Activated naive CD8-positive, alpha-beta T cell treated with anti-CD3 and anti-CD28 coated beads, Interleukin-2, amount 50 U/mL, for 24 hours (primary cell): ENCODE measurements around the gene EIF4G3.
"Not testable (repeated sequence)": the region's sequence is repeated elsewhere in the genome, so short reads cannot be mapped to it uniquely, and the experiment has no call there.

Source experiments
- ATAC-seq: fragments of 150-1000 bp; cut with Tn5 transposase; one replicate; pipeline ENCODE4 v1.10.0; 2021
- DNase-seq: peaks from one replicate; pipeline ENCODE4 v3.0.0; 2021
- H3K27ac Mint-ChIP-seq: one replicate; pipeline ENCODE4 v1.8.0; 2021; ENCODE audit warnings: mild to moderate bottlenecking, mixed read lengths
- H3K27me3 Mint-ChIP-seq: one replicate; pipeline ENCODE4 v1.8.0; 2021; ENCODE audit warnings: mixed read lengths
- H3K36me3 Mint-ChIP-seq: one replicate; pipeline ENCODE4 v1.8.0; 2021; ENCODE audit warnings: low read depth, mixed read lengths
- H3K4me1 Mint-ChIP-seq: one replicate; pipeline ENCODE4 v1.8.0; 2021; ENCODE audit warnings: mixed read lengths
- H3K4me3 Mint-ChIP-seq: one replicate; pipeline ENCODE4 v1.8.0; 2021; ENCODE audit warnings: mild to moderate bottlenecking, moderate library complexity, mixed read lengths
- H3K9me3 Mint-ChIP-seq: one replicate; pipeline ENCODE4 v1.8.0; 2021; ENCODE audit warnings: mixed read lengths

EIF4G3 gene

GRCh38 chr1:21192871-21193270, 16.2 kb upstream of the EIF4G3 start:
- H3K36me3 Mint-ChIP-seq, result no peaks in the 10 kb centered on the region
- no peak overlapping the region for H3K4me3 Mint-ChIP-seq
- no peaks in the 10 kb centered on the region for H3K9me3 Mint-ChIP-seq
- no peak overlapping the region for H3K27ac Mint-ChIP-seq
- H3K27me3 Mint-ChIP-seq, result peaks cover 12% of the 10 kb centered on the region
- H3K4me1 Mint-ChIP-seq, result no peaks in the 10 kb centered on the region
- DNase-seq (no peak), ATAC-seq (no peak)

GRCh38 chr1:21192284-21192683, 15.6 kb upstream of the EIF4G3 start:
- H3K36me3 Mint-ChIP-seq, result no peaks in the 10 kb centered on the region
- no peak overlapping the region for H3K27ac Mint-ChIP-seq
- H3K4me1 Mint-ChIP-seq, result no peaks in the 10 kb centered on the region

GRCh38 chr1:21190771-21191170, 14.1 kb upstream of the EIF4G3 start:
- H3K4me3 Mint-ChIP-seq, H3K4me1 Mint-ChIP-seq, H3K27me3 Mint-ChIP-seq, H3K27ac Mint-ChIP-seq, H3K36me3 Mint-ChIP-seq, DNase-seq, ATAC-seq, H3K9me3 Mint-ChIP-seq: not testable (repeated sequence)

More at GRCh38 chr1:21192284-21192683, 15.6 kb upstream of the EIF4G3 start:
- Mint-ChIP-seq H3K9me3 (no peaks in the 10 kb centered on the region), H3K27me3 (peaks cover 12% of the 10 kb centered on the region), H3K4me3 (no peak overlapping the region)
- ATAC-seq, result no peak
- DNase-seq, result no peak

- Mint-ChIP-seq H3K9me3 (no peaks in the 10 kb centered on the region), H3K27ac (no peak overlapping the region), H3K27me3 (peaks cover 5% of the 10 kb centered on the region), H3K4me1 (no peaks in the 10 kb centered on the region), H3K4me3 (no peak overlapping the region), H3K36me3 (no peaks in the 10 kb centered on the region)
- DNase-seq (no peak), ATAC-seq (no peak)
These were observed 13.3 kb upstream of the EIF4G3 start for GRCh38 chr1:21189906-21190500.

- Mint-ChIP-seq H3K27ac (no peak overlapping the region), H3K27me3 (peaks cover 5% of the 10 kb centered on the region), H3K4me3 (no peak overlapping the region), H3K36me3 (no peaks in the 10 kb centered on the region), H3K4me1 (peaks cover 2% of the 10 kb centered on the region), H3K9me3 (no peaks in the 10 kb centered on the region)
- DNase-seq (no peak), ATAC-seq (no peak)
These were observed 12.7 kb upstream of the EIF4G3 start for GRCh38 chr1:21189421-21189820.

- DNase-seq (no peak), ATAC-seq (no peak)
- Mint-ChIP-seq H3K27ac (no peak overlapping the region), H3K27me3 (peaks cover 4% of the 10 kb centered on the region), H3K4me3 (no peak overlapping the region), H3K36me3 (no peaks in the 10 kb centered on the region), H3K4me1 (peaks cover 5% of the 10 kb centered on the region), H3K9me3 (no peaks in the 10 kb centered on the region)
These were observed 11.5 kb upstream of the EIF4G3 start for GRCh38 chr1:21188235-21188634.

- Mint-ChIP-seq H3K27me3 (peaks cover 3% of the 10 kb centered on the region), H3K27ac (no peak overlapping the region), H3K9me3 (no peaks in the 10 kb centered on the region), H3K36me3 (no peaks in the 10 kb centered on the region), H3K4me1 (peaks cover 5% of the 10 kb centered on the region), H3K4me3 (no peak overlapping the region)
- no peak for ATAC-seq
- DNase-seq, result no peak
These were observed 8.6 kb upstream of the EIF4G3 start for GRCh38 chr1:21185221-21185731.

GRCh38 chr1:21184276-21184675, 7.6 kb upstream of the EIF4G3 start:
- DNase-seq (no peak), ATAC-seq (no peak)
- Mint-ChIP-seq H3K27ac (no peak overlapping the region), H3K4me3 (no peak overlapping the region), H3K27me3 (peaks cover 3% of the 10 kb centered on the region), H3K4me1 (peaks cover 5% of the 10 kb centered on the region), H3K36me3 (no peaks in the 10 kb centered on the region), H3K9me3 (no peaks in the 10 kb centered on the region)

- peaks cover 7% of the 10 kb centered on the region for H3K4me1 Mint-ChIP-seq
- H3K36me3 Mint-ChIP-seq, result no peaks in the 10 kb centered on the region
- no peak overlapping the region for H3K4me3 Mint-ChIP-seq
- DNase-seq (no peak), ATAC-seq (no peak)
- no peaks in the 10 kb centered on the region for H3K27me3 Mint-ChIP-seq
- H3K27ac Mint-ChIP-seq, result no peak overlapping the region
- H3K9me3 Mint-ChIP-seq, result no peaks in the 10 kb centered on the region
These were observed 5.6 kb upstream of the EIF4G3 start for GRCh38 chr1:21182181-21182731.

GRCh38 chr1:21178271-21178670, 1.6 kb upstream of the EIF4G3 start:
- H3K4me1 Mint-ChIP-seq, result peaks cover 26% of the 10 kb centered on the region
- H3K9me3 Mint-ChIP-seq, H3K27me3 Mint-ChIP-seq, ATAC-seq, H3K4me3 Mint-ChIP-seq, H3K27ac Mint-ChIP-seq, DNase-seq: not testable (repeated sequence)
- H3K36me3 Mint-ChIP-seq, result peaks cover 18% of the 10 kb centered on the region

GRCh38 chr1:21175670-21176581, 771 bp downstream of the EIF4G3 start:
- H3K27ac Mint-ChIP-seq, result peak overlapping the region; percentile 89
- DNase-seq, result peak; percentile 46
- H3K27me3 Mint-ChIP-seq, result no peaks in the 10 kb centered on the region
- H3K36me3 Mint-ChIP-seq, result peaks cover 29% of the 10 kb centered on the region
- peaks cover 31% of the 10 kb centered on the region for H3K4me1 Mint-ChIP-seq
- peak; percentile 6 for ATAC-seq
- H3K4me3 Mint-ChIP-seq, result peak overlapping the region; percentile 83
- no peaks in the 10 kb centered on the region for H3K9me3 Mint-ChIP-seq

- H3K27ac Mint-ChIP-seq, result peak overlapping the region; percentile 89
- H3K9me3 Mint-ChIP-seq, result no peaks in the 10 kb centered on the region
- ATAC-seq (no peak), DNase-seq (peak; percentile 50)
- peaks cover 31% of the 10 kb centered on the region for H3K4me1 Mint-ChIP-seq
- H3K27me3 Mint-ChIP-seq, result no peaks in the 10 kb centered on the region
- H3K36me3 Mint-ChIP-seq, result peaks cover 33% of the 10 kb centered on the region
- H3K4me3 Mint-ChIP-seq, result peak overlapping the region; percentile 83
These were observed 1.4 kb downstream of the EIF4G3 start for GRCh38 chr1:21175324-21175669.

- ATAC-seq (no peak), DNase-seq (no peak)
- H3K27me3 Mint-ChIP-seq, result no peaks in the 10 kb centered on the region
- no peaks in the 10 kb centered on the region for H3K9me3 Mint-ChIP-seq
- H3K4me3 Mint-ChIP-seq, result peak overlapping the region; percentile 83
- peaks cover 35% of the 10 kb centered on the region for H3K36me3 Mint-ChIP-seq
- peaks cover 31% of the 10 kb centered on the region for H3K4me1 Mint-ChIP-seq
- peak overlapping the region; percentile 89 for H3K27ac Mint-ChIP-seq
These were observed 1.9 kb downstream of the EIF4G3 start for GRCh38 chr1:21174654-21175323.

GRCh38 chr1:21174230-21174629, 2.5 kb downstream of the EIF4G3 start:
- Mint-ChIP-seq H3K27me3 (no peaks in the 10 kb centered on the region), H3K4me1 (peaks cover 31% of the 10 kb centered on the region), H3K9me3 (no peaks in the 10 kb centered on the region), H3K4me3 (peak overlapping the region; percentile 83), H3K27ac (no peak overlapping the region), H3K36me3 (peaks cover 38% of the 10 kb centered on the region)
- no peak for ATAC-seq
- no peak for DNase-seq
